ENCODE measurements around the gene CHD2.

Gene CHD2

DNA sequence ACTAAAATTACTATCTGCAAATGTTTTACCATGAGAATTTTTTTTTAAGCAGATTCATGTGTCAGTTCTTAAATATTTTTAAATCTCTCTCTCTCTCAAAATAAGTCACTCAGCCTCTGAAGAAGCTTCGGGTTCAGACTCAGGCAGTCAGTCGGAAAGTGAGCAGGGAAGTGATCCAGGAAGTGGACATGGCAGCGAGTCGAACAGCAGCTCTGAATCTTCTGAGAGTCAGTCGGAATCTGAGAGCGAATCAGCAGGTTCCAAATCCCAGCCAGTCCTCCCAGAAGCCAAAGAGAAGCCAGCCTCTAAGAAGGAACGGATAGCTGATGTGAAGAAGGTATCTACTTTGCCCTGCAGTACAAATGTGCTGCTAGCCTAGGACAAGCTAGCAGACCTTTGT lies 24.1 kb downstream of the CHD2 start:
- no peak for DNase-seq (ENCODE audit: insufficient read length, low spot score)
- no peak for FAIRE-seq
- TF ChIP-seq PAX5 (IDR thresholded peaks at IDR 0.05; ENCODE audit: insufficient read depth, low read length, severe bottlenecking) (no peak), POLR2A (IDR thresholded peaks at IDR 0.05; ENCODE audit: low read depth, low read length) (no peak), POLR2AphosphoS5 (IDR thresholded peaks at IDR 0.05; ENCODE audit: low read depth, low read length) (no peak), POU2F2 (IDR thresholded peaks at IDR 0.05; ENCODE audit: low read depth, low read length) (no peak), TAF1 (IDR thresholded peaks at IDR 0.05; ENCODE audit: low read depth, low read length) (no peak), SPI1 (IDR thresholded peaks at IDR 0.05; ENCODE audit: low read depth, low read length) (no peak)

DNA sequence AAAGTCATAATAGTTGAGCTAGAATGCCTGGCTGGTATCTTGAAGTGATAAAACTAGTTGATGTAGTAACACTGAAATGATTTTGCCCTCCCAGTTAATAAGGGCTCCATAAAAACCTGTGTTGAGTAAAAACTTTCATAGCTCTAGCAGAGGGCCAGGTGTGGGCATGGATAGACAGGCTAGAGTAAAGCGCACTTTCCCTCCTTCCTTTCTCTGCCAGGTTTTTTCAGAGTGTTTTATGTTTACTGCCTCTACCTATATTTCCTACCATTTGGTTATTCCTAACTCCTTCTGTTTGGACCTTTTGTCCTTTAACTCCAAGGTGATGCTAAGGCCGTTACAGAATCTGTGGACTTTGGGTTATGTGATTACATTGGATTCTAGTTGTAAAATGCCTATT lies 25.3 kb downstream of the CHD2 start:
- no peak for FAIRE-seq
- no peak for DNase-seq (ENCODE audit: insufficient read length, low spot score)
- TF ChIP-seq POLR2A (IDR thresholded peaks at IDR 0.05; ENCODE audit: low read depth, low read length) = no peak
- no peak for TF ChIP-seq TAF1 (IDR thresholded peaks at IDR 0.05; ENCODE audit: low read depth, low read length)
- TF ChIP-seq POLR2AphosphoS5 (IDR thresholded peaks at IDR 0.05; ENCODE audit: low read depth, low read length) = no peak
- TF ChIP-seq PAX5 (IDR thresholded peaks at IDR 0.05; ENCODE audit: insufficient read depth, low read length, severe bottlenecking) = no peak
- no peak for TF ChIP-seq POU2F2 (IDR thresholded peaks at IDR 0.05; ENCODE audit: low read depth, low read length)
- TF ChIP-seq SPI1 (IDR thresholded peaks at IDR 0.05; ENCODE audit: low read depth, low read length) = no peak

DNA sequence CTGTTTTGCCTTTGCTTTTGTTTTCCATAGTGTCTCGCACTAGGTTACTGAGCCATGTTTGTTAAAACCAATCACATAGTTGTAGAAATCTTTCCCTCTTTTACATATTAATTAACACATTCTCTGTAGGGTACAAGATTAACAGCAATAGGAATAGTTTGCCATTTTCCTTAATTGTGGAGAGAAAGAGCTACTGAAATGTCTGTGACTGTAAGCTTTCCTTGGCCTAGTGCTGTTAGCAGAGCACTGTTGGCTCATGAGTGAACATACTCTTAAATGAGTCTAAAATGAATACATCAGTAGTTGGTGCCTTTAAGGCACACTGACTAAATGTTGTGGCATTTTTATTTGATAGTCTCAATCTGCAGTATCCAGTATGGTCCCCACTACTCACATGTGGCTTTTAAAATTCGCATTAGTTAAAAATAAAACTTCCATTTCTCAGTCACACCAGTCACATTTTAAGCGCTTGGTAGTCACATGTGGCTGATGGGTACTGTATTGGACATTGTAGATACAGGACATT lies 28.2 kb downstream of the CHD2 start:
- FAIRE-seq (no peak), DNase-seq (ENCODE audit: insufficient read length, low spot score) (no peak)
- TF ChIP-seq POU2F2 (IDR thresholded peaks at IDR 0.05; ENCODE audit: low read depth, low read length) (no peak), POLR2AphosphoS5 (IDR thresholded peaks at IDR 0.05; ENCODE audit: low read depth, low read length) (no peak), TAF1 (IDR thresholded peaks at IDR 0.05; ENCODE audit: low read depth, low read length) (no peak), POLR2A (IDR thresholded peaks at IDR 0.05; ENCODE audit: low read depth, low read length) (no peak)

DNA sequence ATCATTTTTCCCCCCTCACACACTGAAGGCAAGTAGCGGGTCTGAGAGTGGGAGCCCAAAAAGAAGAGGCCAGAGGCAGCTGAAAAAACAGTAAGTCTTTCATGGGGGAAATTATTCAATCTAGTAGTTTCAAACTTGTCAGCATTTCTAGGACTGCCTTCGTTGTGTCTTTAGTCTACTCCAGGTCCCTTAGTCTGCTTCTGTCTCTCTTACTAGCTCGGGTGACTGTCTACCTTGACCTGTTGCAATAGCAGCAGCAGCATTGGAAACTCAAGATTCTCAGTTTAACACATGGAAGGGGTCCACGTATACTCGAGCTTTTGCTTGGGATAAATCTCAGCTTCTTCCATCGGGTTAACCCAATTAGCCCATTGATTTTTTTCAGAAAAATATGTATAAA lies 28.9 kb downstream of the CHD2 start:
- no peak for DNase-seq (ENCODE audit: insufficient read length, low spot score)
- TF ChIP-seq POLR2AphosphoS5 (IDR thresholded peaks at IDR 0.05; ENCODE audit: low read depth, low read length) (no peak), POU2F2 (IDR thresholded peaks at IDR 0.05; ENCODE audit: low read depth, low read length) (no peak), PAX5 (IDR thresholded peaks at IDR 0.05; ENCODE audit: insufficient read depth, low read length, severe bottlenecking) (no peak), POLR2A (IDR thresholded peaks at IDR 0.05; ENCODE audit: low read depth, low read length) (no peak)
- FAIRE-seq = no peak

DNA sequence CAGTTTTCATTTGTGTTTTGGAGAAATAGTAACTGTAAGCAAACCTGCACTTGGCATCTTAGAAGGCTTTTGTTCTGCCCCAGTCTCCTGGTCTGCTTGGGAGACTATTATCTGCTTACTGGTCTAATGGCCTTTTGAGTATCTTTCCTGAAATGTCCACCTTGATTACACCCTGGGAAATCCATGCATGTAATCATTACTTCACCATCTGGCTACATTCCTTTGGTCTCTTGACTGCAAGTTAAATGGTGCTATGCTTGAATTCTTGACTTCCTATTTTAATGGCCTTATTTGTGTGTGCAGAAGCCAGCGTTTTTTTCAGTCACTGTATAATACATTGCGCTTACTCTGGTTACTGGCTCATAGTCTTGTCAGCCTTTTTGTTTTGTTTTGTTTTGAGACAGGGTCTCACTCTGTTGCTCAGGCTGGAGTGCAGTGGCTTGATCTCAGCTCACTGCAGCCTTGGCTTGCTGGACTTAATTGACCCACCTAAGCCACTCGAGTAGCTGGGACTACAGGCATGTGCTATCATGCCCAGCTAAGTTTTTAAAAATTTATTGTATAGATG lies 30.0 kb downstream of the CHD2 start:
- DNase-seq (ENCODE audit: insufficient read length, low spot score) (no peak), FAIRE-seq (no peak)
- TF ChIP-seq TAF1 (IDR thresholded peaks at IDR 0.05; ENCODE audit: low read depth, low read length) (no peak), POU2F2 (IDR thresholded peaks at IDR 0.05; ENCODE audit: low read depth, low read length) (no peak), PAX5 (IDR thresholded peaks at IDR 0.05; ENCODE audit: insufficient read depth, low read length, severe bottlenecking) (no peak), POLR2A (IDR thresholded peaks at IDR 0.05; ENCODE audit: low read depth, low read length) (no peak), POLR2AphosphoS5 (IDR thresholded peaks at IDR 0.05; ENCODE audit: low read depth, low read length) (no peak), SPI1 (IDR thresholded peaks at IDR 0.05; ENCODE audit: low read depth, low read length) (no peak)

DNA sequence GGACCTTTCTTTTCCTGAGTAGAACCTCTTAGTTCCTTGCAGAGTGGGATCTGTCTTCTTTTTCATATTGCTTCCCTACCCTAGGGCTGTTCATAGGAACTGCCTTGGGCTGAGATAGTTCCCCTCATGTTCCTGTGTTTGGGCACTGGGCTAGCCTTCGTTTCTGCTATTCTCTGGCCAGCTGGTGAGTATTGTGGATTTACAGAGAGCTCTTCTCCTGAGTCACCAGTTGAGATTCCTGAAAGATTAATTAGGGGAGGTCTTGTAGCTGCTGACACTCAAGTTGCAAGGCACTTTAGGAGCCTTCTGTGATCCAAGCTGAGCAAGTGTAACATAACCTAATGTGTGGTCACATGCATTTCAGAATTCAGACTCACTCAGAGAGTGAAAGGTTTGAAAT lies 30.7 kb downstream of the CHD2 start:
- no peak for TF ChIP-seq POU2F2 (IDR thresholded peaks at IDR 0.05; ENCODE audit: low read depth, low read length)
- no peak for TF ChIP-seq SPI1 (IDR thresholded peaks at IDR 0.05; ENCODE audit: low read depth, low read length)
- no peak for TF ChIP-seq POLR2AphosphoS5 (IDR thresholded peaks at IDR 0.05; ENCODE audit: low read depth, low read length)
- TF ChIP-seq POLR2A (IDR thresholded peaks at IDR 0.05; ENCODE audit: low read depth, low read length) = no peak
- no peak for TF ChIP-seq TAF1 (IDR thresholded peaks at IDR 0.05; ENCODE audit: low read depth, low read length)
- TF ChIP-seq PAX5 (IDR thresholded peaks at IDR 0.05; ENCODE audit: insufficient read depth, low read length, severe bottlenecking) = no peak
- FAIRE-seq (no peak), DNase-seq (ENCODE audit: insufficient read length, low spot score) (no peak)

DNA sequence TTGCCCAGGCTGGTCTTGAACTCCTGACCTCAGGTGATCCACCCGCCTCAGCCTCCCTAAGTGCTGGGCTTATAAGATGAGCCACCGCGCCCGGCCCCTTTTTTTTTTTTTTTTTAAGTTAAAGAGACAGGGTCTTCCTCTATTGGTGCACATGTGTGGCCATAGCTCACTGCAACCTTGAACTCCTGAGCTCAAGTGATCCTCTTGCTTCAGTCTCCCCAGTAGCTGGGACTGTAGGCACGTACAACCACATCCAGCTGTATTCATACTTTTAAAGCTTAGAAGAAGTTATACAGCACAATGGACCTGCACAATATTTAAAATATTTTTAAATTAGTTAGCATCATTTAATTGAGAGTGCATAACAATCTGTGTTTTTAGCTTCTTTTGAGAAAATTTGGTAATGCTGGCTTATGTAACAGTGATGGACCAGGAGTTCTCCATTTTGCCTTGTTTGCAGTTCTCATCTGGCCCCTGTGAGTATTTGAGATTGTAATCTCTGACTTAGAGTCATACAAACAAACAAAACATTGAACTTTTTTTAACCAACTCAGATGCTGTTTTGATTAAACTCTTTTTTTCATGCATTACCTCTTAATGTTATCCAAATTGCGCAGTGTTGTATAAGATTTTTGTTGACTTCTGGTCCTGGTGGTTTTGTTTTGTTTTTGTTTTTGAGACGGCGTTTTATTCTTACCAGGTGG lies 33.0 kb downstream of the CHD2 start:
- no peak for FAIRE-seq
- TF ChIP-seq SPI1 (IDR thresholded peaks at IDR 0.05; ENCODE audit: low read depth, low read length) (no peak), POLR2A (IDR thresholded peaks at IDR 0.05; ENCODE audit: low read depth, low read length) (no peak)
- DNase-seq (ENCODE audit: insufficient read length, low spot score) = no peak

DNA sequence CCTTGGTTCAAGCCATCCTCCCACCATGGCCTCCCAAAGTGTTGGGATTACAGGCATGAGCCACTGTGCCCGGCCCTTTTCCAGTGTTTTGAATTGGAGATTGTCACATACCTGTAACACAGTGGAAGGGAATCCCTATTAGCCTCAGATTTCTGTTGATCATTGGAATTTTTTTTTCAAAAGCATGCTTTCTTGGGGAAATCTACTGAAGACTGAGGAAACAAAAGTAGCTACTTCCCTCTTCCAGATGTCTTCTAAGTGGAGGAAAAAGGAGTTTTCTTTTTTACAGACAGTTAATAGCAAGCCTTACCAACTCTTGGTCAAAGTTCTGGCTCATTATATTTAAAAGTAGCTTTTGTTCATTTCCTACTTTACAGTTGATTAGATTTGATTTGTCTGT lies 33.7 kb downstream of the CHD2 start:
- FAIRE-seq (no peak), DNase-seq (ENCODE audit: insufficient read length, low spot score) (no peak)
- TF ChIP-seq TAF1 (IDR thresholded peaks at IDR 0.05; ENCODE audit: low read depth, low read length) = no peak
- no peak for TF ChIP-seq SPI1 (IDR thresholded peaks at IDR 0.05; ENCODE audit: low read depth, low read length)
- TF ChIP-seq POLR2AphosphoS5 (IDR thresholded peaks at IDR 0.05; ENCODE audit: low read depth, low read length) = no peak
- no peak for TF ChIP-seq POLR2A (IDR thresholded peaks at IDR 0.05; ENCODE audit: low read depth, low read length)
- no peak for TF ChIP-seq POU2F2 (IDR thresholded peaks at IDR 0.05; ENCODE audit: low read depth, low read length)
- TF ChIP-seq PAX5 (IDR thresholded peaks at IDR 0.05; ENCODE audit: insufficient read depth, low read length, severe bottlenecking) = no peak

DNA sequence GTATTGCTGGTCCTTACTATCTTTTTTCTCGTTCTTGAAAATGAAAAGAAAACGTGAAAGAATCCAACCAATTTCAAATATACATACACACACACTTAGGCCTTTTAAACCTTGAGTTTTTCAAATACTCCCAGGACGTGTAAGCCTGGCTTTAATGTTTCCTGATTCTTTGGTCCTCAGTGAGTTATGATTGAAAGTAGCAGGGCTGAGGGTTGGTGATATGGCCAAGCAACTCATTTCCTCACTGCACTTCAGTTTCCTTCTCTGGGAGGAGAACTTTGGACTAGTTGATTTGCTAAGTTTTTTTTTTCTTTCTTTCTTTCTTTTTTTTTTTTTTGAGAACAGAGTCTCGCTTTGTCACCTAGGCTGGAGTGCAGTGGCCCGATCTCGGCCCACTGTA lies 34.6 kb downstream of the CHD2 start:
- FAIRE-seq (no peak), DNase-seq (ENCODE audit: insufficient read length, low spot score) (no peak)
- TF ChIP-seq PAX5 (IDR thresholded peaks at IDR 0.05; ENCODE audit: insufficient read depth, low read length, severe bottlenecking) (no peak), POLR2AphosphoS5 (IDR thresholded peaks at IDR 0.05; ENCODE audit: low read depth, low read length) (no peak), POLR2A (IDR thresholded peaks at IDR 0.05; ENCODE audit: low read depth, low read length) (no peak), SPI1 (IDR thresholded peaks at IDR 0.05; ENCODE audit: low read depth, low read length) (no peak), POU2F2 (IDR thresholded peaks at IDR 0.05; ENCODE audit: low read depth, low read length) (no peak), TAF1 (IDR thresholded peaks at IDR 0.05; ENCODE audit: low read depth, low read length) (no peak)

DNA sequence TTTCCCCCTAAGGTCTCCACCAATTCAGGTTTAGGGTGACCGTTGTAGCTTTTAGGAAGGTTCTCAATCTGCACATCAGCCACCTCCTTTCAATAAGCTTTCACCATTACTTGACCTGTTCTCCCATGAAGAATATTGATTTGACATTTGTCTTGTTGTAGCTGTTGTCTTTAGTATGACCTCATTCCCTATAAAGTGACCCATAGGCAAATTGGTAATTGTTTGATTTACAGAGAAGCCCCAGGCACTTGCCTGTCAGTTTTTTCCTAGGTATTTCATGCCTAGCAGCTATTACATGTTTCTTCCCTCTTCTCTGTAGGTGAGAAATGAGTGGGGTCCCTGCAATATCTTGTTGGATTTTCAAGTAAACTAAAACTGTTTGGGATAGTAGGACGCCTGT lies 36.0 kb downstream of the CHD2 start:
- FAIRE-seq (no peak), DNase-seq (ENCODE audit: insufficient read length, low spot score) (no peak)
- TF ChIP-seq POLR2AphosphoS5 (IDR thresholded peaks at IDR 0.05; ENCODE audit: low read depth, low read length) = no peak
- no peak for TF ChIP-seq POLR2A (IDR thresholded peaks at IDR 0.05; ENCODE audit: low read depth, low read length)
- TF ChIP-seq POU2F2 (IDR thresholded peaks at IDR 0.05; ENCODE audit: low read depth, low read length) = no peak
- no peak for TF ChIP-seq TAF1 (IDR thresholded peaks at IDR 0.05; ENCODE audit: low read depth, low read length)
- TF ChIP-seq SPI1 (IDR thresholded peaks at IDR 0.05; ENCODE audit: low read depth, low read length) = no peak
- TF ChIP-seq PAX5 (IDR thresholded peaks at IDR 0.05; ENCODE audit: insufficient read depth, low read length, severe bottlenecking) = no peak
